NCI-H524 (cell line): ENCODE results near the gene HCK.

Experiments
- DNase-seq, 2 experiments: peaks; one replicate each; lab custom pipeline; 2025; lab: John Stamatoyannopoulos, UW

HCK gene

GRCh38 chr20:32059189-32059588, 7.1 kb downstream of the HCK start:
- no peak for DNase-seq

- no peak for DNase-seq
Observed at GRCh38 chr20:32062776-32063170, 10.7 kb downstream of the HCK start.

GRCh38 chr20:32063695-32064094, 11.7 kb downstream of the HCK start:
- DNase-seq, result no peak

DNA sequence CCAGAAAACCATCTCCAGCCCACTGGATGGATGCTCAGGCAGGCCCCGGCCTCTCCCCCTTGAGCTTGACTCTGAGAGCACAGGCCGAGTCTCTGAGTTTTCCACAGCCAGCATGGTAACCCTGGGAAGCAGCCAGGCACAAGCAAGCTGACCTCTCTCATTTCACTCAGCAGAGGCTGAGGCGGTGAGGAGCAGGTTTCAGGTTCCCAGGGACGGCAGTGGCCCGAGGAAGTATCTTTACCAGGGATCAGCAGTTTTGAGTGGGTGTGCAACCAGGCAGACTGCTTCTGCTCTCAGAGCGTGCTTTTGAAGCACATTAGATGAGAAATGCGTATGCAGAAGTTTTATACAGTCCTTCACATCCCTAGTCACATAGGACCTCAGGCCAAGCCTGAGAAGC, 12.6 kb downstream of the HCK start:
- DNase-seq, result no peak

DNA sequence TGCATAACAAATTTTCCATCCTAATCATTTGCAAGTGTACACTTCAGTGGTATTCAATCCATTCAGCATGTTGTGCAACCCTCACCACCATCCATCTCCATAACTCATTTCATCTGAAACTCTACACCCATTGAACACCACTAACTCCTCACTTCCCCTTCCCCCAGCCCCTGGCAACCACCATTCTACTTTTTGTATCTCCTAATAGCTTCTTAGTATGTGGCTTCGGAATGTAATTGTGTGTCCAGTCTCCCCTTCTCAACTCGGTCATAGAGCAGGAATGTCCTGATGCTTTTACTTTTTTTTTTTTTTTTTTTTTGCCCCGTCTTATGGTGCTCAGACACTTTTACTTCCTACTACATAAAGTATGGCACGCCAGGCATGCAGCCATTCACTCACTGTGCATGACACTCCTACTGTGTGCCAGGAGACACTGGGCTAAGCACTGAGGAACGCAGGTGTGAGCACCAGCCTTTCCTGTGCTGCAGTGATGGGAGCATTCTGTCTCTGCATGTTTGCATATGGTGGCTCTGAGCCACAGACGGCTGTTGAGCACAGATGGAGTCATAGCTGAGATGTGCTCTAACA, 15.3 kb downstream of the HCK start:
- no peak for DNase-seq

DNA sequence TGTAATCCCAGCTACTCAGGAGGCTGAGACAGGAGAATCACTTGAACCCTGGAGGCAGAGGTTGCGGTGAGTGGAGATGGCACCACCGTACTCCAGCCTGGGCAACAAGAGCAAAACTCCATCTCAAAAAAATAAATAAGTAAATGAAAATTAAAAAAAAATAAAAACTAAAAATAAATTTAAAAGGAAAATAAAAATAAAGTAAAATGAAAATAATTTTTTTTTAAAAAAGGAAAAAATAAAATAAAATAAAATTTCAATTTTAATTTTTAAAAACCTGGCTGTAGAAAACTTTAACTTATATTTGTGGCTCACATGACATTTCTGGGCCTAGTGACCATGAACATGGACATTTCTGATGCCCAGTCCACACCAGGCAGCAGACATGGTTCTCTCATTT, 16.1 kb downstream of the HCK start:
- DNase-seq, result no peak

DNA sequence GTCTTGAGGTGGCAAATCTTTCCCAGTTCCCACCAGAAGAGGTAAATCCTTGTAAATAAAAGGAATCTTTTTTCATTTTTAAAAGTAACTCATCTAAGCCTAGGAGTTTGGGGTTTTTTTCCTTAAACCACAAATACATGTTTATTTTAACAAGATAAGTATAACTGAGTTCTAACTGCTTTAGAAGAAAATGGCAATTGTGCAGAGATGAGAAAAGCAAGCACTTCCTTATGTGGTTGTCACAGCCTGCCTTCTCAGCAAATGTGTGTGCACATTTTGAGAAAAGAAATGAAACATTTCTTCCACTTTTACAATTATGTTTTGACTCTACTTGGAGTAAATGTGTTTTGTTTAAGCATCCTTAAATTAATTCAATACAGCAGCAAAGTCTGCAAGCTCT, 17.7 kb downstream of the HCK start:
- no peak for DNase-seq

DNA sequence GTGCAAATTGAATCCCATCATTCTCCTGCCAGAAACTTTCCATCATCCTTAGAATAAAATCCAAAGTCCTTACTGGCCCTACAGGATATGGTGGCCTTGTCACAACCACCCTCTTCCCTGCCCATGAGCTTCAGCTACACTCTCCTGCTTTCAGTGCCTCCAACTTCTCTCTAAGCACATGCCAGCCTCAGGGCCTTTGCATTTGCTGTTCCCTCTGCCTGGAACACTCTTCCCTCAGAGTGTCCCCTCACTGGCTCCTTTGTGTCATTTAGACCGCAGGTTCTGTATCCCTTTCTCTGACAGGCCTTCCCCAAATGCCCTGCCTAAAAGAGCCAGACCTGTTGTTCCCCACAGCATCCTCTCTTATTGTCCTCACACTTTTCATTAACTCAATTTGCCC, 18.2 kb downstream of the HCK start:
- no peak for DNase-seq

DNA sequence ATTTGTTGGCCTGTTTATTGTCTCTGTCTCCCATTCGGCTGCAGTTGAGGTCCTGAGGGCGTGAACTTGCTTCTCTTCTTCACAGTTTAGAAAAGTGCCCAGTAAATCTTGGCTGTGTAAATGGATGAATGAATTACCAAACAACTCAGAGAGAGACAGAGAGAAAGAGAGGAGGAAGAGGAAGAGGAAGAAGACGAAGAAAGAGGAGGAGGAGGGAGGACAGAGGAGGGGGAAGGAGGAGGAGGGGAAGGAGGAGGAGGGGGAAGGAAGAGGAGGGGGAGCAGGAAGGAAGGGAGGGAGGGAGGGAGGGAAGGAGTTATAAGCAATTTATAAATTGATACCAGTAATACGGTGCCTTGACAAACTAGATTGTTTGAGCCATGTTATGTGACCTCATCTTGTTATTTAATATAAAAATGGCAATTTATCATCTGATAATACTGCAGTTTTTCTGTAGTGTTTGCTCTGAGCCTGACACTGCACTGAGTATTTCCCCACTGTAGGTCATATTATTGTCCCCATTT, 18.7 kb downstream of the HCK start:
- DNase-seq, result no peak

DNA sequence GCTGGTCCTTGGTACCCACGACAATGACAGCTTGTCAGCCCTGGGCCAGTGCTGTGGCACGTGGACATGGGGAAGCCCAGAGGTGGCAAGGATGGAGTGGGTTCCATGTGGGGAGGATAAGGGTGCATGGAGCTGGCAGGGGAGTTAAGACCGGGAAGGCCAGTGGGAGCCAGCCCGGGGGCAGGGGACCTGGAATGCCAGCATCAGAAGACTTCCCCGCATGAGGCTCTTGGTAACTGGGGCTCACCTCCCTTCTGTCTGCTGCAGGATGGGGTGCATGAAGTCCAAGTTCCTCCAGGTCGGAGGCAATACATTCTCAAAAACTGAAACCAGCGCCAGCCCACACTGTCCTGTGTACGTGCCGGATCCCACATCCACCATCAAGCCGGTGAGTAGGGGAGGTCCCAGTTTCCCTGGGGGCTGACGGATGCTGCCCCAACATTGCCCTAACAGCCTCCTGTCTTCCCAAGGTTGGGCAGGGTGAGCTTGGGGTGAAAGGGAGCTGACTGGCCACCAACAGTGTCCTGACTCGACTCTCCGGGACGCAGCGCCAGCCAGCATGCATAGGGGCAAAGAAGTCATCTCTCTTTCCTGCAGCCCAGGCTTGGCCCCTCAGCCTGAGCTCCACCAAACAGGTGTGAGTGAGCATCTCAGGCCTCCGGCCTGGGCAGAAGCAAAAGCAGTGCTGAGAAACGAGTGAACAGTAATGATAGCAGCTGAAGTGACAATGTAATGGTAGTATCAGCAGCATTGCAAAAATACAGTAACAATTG, 19.5 kb downstream of the HCK start:
- no peak for DNase-seq

DNA sequence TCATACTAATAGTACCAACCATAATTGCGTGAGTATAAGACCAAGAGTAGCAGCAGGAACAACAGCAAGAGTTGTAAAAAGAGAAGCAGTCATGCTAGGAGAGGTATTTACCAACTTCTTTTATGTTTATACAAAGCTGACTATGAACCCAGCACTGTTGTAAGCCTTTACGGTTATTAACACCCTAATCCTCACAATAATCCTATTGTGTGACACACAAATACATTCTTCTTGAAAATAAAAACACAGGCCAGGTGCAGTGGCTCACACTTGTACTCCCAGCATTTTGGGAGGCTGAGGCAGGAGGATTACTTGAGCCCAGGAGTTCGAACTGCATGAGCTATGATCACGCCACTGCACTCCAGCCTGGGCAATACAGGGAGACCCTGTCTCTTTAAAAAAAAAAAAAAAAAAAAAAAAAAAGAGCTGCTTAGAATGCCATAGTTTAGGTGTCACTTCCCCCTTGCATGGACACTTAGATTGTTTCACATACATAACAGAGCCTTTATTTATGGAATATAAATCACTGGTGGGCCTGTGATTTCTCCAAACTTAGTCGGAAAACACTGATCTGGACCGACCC, 20.2 kb downstream of the HCK start:
- DNase-seq, result no peak

DNA sequence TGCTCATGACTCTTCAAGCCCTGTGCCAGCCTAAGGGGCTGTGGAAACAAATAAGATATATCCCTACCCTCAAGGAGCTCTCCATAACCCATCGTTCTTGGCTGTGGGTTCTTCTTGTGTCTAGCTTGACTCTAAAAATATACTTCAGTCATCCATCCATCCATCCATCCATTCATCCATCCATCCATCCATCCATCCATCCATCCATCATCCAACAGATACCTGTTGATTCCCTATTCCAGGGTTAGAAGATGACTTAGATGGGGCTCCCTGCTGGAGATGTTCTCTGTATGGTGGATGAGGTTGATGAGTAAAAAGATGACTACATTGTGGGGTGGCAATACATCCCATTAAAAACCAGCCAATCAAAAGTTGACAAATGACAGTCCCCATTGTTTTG, 23.5 kb downstream of the HCK start:
- no peak for DNase-seq

- no peak for DNase-seq
Observed at GRCh38 chr20:32077190-32077589, 25.1 kb downstream of the HCK start.

- no peak for DNase-seq
Observed at GRCh38 chr20:32078322-32078721, 26.3 kb downstream of the HCK start.

DNA sequence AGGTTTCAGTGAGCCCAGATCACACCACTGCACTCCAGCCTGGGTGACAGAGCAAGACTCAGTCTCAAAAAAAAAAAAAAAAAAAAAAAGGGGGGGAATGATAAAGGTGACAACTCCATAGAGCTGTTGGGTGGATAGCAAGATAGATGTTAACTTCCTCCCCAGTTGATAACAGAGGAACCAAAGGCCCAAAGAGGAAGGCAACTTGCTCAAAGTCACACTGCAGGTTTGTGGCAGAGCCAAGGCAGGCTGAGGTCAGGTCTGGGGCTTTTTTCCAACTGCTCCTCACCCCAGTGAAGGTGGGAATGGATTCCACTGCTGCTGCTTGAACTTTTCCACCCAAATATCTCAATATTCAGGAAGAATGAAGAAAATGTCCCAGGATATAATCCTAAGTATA, 26.7 kb downstream of the HCK start:
- no peak for DNase-seq

GRCh38 chr20:32079655-32080109, 27.6 kb downstream of the HCK start:
- DNase-seq, result peak in 1 of 2 experiments; percentile 15

GRCh38 chr20:32080783-32081182, 28.7 kb downstream of the HCK start:
- DNase-seq, result no peak

DNA sequence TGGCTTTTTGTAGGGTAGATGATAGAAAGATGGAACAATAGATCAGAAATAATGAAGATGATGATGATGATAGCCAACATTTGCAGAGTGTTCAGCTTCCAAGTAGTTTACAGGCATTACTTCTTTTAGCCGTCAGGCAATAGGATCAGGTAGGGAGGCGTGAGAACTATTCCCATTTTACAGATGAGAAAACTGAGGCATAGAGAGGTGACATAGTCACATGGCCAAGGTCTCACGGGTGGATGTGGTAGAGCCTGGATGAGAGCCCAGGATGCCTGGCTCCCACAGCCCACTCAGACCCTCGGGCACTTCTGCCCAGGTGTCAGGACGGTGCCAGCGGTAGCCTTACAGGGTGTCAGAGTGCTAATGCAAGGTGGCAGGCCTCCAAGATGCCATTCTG, 31.4 kb downstream of the HCK start:
- no peak for DNase-seq

DNA sequence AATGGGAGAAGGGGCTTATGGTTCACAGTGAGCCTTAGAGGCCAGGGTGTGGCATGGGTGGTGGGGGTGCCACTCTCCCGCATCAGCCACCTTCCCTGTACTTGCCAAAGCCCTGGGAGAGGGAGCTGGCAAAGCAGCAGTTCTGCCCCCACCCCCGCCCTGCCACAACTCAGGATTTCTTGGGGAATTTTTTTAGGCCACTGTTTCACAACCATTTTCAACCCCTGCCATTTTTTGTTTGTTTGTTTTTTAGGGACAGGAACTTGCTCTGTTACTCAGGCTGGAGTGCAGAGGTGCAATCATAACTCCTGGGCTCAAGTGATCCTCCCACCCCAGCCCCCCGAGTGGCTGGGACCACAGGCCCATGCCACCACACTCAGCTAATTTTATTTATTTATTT, 35.0 kb downstream of the HCK start:
- DNase-seq, result no peak

DNA sequence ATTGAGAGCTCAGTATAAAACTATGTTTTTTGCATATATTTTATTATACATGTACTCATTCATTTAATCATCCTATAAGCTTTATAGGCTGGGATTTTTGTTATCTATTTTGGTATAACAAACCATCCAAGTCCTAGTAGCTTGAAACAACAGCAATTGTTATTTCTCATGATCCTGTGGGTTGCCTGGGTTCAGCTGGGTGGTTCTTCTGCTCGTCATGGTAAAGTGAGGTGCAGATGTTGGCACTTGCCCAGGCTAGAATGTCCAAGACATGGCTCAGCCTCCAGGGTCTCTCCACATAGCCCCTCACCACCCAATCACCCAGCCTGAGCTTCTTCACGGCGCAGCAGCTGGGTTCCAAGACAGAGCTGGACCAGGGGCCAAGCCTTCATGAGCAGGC, 36.7 kb downstream of the HCK start:
- no peak for DNase-seq

DNA sequence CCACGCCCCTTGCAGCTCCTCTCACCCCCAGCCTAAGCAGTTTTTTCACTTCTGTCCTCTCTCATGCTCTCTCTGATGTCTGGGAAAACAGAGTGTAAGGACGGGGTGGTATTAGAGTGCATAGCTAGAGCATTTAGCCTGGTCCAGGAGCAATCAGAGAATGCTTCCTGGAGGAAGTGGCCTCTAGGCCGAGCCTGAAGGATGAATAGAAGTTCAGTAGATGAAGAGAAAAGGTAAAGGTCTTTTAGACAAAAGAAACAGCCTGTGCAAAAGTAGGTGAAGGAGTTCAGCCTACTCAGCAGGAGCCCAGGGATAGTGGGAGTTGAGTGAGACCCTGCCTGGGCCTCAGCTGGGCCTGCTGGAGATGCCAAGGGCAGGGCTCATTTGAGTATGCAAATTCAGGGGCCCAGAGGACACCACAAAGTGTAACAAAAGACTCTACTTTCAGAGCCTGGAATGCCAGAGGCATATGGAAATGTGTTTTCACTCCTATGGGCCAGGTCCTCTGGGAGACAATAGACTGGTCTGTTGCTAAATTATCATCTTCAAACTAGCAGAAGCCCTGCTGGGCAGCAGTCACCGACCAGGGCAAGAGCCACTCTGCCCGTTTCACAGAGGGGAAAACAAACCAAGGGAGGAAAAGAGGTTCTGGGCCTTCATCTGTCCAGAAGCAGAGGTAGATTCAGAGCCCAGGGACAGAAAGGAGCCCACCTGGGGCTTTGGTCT, 37.8 kb downstream of the HCK start:
- no peak for DNase-seq

DNA sequence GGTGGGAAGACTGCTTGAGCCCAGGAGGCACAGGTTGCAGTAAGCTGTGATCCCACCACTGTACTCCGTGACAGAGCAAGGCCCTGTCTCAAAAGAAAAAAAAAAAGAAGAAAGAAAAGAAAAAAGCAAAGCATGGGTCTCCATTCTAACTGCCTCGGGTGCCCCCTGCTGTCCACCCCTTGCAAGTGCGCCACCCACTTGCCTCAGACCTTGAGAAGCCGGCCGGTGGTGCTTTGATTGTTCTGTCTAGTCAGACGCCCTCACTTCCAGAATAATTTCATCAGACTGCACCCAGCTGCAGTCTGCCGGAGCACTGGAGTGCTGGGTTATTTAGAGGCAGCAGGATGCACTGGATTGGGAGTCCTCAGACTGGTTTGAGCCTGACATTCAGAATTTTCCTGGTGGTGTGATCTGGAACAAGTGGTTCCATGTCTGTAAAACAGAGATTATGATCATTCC, 39.9 kb downstream of the HCK start:
- DNase-seq, result peak; percentile 73 to 79

DNA sequence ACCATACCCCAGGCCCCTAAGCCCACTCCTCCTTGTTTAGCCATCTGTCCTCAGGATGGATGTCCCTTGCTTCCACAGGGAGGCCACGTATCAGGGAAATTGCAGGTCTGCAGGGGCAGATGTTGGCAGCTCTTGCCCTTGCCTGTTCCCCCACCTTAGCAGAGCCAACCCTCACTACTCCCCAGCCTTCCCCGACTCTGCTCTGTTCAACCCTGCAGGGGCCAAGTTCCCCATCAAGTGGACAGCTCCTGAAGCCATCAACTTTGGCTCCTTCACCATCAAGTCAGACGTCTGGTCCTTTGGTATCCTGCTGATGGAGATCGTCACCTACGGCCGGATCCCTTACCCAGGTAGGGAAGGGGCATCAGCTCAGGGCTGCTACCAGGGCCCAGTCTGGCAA, 46.7 kb downstream of the HCK start:
- no peak for DNase-seq
